Stimulated activated CD4-positive, alpha-beta T cell treated with anti-CD3 and anti-CD28 coated beads, Interleukin-4, amount 100 ng/mL, for 24 hours (primary cell): ENCODE measurements around the gene MAML3.

Experiments used
- DNase-seq: peaks from one replicate; pipeline ENCODE4 v3.0.0-alpha.2; 2020

MAML3 gene

DNA sequence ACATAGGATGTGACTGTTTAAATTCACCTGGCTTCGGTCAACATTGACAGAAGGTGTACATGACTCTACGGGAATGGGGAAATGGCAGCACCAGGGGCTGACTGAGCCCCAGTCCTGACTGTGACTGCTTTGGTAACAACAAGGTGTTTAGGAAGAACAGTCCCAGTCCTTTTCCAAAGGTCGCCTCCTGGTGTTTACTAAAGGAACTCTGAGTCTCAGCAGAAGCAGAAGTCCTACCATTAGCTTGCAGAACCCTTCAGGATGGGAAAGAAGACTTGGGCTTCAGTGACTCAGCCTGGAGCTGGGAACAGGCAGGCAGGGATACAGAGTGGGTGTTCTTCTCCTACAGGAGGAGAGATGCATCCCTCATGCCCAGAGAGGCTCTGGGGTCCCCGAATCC, 385.1 kb downstream of the MAML3 start:
- no peak for DNase-seq

DNA sequence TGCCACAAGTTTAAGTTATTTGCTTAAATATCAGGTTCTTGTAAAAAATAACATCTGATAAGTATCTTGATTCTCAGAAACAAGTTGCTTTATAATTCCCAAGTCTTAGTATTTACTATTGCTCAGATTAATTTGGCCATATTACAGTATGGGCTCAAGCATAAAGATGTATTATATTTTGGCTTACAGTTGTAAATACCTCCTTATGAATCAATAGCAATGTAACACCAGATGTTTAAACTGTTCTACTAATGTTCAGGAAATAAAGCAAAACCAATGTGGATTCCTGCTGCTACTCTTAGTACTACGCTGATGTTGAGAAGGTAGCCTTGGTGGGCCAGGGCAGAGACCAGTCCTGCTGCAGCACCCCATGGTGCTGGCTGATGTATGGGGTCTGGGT, 385.6 kb downstream of the MAML3 start:
- DNase-seq: no peak

DNA sequence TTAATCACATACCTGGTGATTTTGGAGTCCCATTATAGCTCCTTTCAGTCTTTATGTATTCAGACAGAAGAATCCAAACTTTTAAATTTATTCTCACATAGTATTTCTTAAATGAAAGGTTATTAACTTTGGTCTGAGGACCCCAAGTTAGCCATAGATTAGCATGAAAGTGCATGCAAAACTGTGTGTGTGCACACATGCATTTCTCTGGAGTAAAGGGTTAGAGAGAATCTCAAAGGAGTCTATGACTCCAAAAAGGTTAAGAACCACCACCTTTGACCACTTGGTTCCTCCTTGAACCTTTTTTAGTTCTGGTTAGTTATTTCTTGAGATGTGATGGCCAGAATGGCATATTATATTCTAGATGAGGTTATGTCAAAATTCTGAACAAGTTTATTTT, 386.4 kb downstream of the MAML3 start:
- no peak for DNase-seq

DNA sequence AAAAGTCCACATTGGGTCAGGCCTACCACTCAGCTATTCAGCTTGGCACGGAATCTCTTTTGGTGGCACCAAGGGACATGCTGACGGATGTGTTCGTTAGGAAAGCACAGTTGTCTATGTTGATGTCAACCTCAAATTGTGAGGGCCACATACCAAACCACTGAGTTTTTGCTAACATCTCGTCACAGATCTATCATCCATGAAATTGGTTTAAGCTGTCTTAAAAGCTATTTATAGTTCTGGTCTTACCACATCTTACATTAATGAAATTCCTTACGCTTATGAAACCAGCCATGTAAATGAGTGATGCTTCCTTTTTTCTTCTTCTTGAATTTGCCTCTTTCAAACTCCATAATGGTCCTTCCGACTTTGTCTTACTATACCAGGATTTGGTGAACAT, 386.8 kb downstream of the MAML3 start:
- DNase-seq: no peak

DNA sequence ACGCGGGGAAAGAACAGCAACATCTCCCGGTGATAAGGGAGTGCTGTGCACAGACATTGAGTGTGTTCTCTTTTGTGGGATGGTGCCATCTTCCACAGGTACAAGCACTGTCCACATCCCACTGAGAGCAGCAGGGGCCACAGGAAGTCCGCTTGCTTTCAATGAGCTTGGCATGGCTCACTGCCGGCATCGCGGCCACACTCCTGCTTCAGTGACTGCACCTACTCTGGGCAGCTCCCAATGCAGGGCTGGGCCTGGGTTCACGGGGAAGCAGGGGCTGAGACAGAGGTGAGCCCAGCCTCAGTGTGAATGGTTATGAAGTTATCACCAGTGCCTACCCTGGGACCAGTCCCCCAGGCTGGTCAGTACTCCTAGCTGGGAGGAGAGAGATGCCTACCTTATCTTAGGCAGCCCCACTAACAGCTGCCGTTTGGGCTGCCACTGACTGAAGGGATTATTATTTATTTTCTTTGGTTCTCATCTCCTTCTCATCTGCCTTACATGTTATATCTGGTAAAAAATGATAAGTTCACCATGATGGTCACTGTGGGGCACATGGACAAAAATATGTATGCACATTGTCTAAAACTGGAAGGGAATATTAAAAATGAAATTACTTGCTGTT, 389.2 kb downstream of the MAML3 start:
- no peak for DNase-seq

DNA sequence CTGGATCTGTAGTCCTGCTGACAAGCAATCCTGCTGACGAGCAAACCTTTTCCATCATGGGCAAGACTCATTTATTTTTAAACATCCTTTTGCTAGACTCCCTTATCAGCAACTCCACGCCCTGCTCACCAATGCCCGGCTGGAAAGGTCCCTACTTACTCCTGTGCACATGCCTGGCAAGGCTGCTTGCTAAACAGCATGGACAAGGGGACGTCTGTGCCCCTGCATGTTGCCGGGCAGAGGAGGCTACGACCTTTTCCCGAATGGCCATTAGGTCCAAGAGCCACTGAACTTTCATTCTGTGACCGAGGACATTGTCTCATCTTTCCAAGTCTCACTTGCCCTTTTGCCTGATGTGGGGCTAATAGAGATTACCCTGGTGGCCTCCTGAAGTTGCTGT, 389.8 kb downstream of the MAML3 start:
- no peak for DNase-seq

DNA sequence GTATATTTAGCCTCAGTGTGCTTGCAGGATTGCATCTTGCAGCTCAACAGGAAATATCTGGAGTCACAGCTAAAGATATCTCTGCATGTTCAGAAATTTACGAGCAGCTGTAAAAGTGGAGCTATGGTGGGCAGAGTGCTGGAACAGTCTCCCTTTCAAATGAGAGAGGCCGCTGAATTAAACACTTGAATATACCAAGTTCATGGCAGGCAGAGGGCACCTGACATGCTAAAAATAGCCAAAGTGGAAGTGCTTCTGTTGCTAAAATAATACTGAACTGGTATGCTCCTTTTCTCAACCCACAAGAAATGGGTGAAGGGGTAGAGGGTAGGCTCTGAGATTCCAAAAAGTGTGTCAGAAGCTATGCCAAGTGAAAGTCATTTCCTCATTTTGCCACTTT, 390.3 kb downstream of the MAML3 start:
- no peak for DNase-seq

DNA sequence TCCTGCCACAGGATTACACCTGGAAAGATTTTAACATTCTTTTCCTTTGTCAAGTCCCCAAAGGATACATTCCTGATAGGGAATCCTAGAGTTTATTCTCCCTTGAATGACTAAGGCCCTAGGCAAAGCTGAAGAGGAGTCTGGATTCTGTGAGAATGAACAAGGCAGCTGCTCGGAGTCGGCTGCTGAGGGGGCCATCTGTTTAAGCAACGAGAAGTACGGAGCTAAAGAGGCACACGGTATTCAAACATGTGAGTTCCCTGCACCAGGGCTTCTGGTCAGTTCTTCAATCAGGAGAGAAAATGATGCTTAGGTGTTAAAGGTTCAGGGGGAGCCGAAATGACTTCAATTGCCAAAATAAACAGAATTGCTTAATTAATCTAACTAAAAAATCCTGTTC, 390.8 kb downstream of the MAML3 start:
- DNase-seq: no peak

DNA sequence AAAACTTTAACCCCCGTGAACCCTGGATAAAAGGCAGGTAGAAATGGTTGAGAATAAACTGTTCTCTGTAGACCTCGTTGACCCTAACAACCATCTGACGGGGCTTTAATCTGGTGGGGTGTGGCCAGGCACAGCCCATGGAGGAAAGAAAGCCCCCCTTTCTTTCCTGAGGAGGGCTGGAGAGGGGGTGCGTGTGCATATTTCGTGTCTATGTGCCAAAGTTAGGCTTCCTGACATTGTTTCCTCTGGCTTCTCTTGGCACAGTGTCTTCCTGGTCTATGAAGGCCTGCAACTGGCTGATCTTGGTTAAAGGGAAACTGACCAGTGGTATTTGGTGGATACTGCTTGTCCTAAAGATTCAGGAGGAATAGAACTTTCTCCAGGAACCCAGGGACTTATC, 391.3 kb downstream of the MAML3 start:
- no peak for DNase-seq

DNA sequence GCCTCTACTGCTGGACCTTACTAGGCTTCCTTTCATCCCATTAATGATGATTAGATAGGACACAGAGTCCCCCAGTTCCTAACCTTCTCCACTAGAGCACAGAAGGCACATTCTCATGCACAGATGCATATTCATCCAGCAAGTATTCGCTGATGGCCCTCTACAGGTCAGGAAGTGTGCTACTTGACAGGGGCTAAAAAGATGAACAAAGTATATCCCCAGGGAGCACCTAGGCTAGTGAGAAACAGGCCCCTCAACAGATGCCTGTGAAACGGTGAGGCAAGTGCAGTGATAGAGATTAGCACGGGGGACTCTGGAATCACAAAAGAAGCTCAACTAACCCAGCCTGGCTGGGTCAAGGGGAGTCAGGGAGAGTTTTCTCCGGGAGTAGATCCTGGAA, 392.5 kb downstream of the MAML3 start:
- DNase-seq: no peak

DNA sequence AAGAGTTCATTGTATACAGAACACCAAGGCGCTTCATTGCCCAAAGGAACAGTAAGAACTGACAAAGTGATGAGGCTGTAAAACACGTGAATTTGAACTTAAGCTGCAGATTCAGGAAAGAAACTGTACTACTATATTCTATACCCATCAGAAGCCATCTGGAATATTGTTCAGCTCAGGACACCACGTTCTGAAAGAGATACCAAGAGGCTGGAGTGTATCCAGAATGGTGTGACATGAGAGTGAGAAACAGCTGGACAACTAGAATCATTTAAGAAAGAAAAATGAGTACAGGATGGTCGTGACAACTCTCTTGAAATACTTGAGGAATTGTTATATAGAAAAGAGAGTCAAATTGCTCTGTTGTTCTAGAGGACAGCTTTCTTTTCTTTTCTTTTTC, 393.4 kb downstream of the MAML3 start:
- DNase-seq: no peak

DNA sequence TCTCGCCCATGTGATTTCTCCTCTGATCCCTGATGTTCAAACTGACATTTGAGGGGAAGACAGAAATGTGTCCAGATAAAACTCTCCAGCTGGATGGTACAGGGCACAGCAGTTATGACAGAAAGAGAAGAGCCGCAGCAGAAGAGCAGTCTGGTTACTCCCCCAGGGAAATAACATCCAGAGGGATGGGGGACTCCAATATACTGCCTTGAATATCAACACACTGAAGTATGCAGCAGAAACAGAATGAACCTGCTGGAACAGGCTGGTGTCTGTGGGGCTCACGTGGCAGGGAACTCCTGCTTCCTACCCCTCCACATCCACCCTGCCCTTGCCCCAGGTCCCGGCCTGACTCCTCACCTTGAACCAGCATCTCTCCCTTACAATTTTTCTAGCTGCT, 394.9 kb downstream of the MAML3 start:
- no peak for DNase-seq

DNA sequence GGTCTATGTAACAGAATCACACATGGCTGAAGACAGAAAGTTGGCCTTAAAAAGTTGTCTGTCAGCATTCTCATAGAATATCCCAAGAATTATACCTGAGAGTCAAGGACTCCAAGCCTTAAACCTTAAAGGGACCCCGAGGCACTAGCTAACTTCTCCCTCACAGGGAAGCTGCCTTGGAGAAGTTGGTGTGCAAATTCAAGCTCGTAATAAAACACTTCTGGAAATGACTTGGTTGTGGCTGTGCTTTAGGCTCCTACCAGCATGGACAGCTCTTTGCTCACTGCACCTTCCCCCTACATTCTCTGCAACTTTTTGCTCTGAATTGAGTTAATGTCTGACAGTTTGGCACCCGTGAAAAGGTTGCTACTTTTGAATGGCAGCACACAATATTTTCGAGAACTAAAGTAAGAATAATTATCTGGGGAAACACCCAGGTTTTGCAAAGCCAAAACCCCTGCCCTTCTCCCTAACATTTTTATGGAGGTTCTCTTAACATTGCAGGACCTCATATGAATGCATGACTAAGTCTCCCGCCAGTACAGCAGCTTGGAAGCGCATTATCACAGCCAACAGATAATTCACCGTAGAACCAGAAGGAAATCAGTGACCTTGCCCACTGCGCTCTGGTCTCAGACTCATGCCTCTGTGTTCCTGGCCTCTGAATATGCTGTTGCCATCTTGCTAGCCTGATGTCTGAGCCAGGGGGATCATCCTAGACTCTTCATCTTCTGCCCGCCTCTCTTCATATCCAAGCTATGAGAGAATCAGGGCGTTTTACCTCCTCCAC, 397.4 kb downstream of the MAML3 start:
- DNase-seq: no peak

DNA sequence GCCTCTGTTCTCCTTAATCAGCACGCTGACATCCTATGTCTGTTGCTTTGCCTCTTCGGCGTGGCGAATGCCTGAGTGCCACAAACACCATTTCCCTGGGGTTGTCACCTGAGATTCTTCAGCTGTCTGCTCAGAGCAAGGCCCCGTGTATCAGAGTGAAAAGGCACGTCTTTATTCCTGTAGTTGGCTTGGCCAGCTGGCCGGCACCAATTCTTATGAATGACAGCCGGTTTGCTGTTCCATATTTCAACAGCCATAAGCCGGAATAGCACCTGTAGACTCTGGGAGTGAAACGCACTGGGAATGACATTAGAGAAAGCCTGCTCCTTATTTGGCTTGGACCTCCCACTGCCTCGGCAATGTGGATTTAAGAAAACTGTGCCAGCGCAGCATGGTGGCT, 399.0 kb downstream of the MAML3 start:
- no peak for DNase-seq

DNA sequence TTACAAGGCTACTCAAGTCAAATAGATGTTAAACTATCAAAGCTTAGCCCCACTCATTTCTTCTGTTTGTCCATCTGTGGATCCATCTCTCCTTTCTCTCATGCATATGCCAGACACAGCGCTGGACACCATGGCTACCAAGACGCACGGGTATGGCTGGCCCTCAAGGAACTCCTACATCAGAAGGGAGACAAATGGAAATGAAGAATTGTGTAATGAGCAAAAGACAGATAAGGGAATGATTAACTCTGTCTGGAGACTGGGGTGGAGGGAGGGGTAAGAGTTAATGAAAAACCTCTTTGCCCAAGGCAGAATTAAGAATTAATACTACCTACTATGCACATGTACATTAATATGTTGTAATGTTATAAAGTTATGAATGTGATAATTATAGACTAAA, 400.3 kb downstream of the MAML3 start:
- no peak for DNase-seq

DNA sequence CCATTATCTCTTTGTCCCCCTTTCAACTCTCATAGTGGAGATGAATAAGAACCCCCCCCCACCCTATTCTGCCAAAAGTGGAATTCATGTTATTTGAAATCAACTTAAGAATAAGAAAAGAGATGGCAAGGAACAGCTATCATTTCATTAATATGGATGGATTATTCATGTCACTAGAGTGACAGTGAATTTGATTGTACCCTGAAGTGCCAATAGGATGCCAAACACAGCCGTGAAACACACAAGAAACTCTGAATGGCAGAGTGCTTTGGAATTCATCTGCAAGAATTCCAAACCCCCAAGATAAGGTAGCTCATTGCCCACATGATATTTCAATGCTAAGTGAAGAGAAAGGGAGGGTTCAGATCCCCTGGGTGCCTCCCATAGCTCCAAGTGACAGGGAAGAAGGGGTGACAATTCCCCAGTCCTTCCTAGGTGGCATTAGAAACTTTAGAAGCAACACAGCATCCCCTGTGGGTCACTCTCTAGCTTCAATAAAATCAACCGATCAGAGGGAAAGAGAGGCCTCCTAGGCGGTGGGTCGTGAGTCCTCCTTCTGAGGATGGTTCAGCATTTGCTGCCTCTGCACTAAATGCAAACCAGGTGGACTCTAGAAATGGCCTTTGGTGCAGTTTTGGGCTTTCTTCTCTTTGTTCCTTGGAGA, 404.0 kb downstream of the MAML3 start:
- DNase-seq: no peak

DNA sequence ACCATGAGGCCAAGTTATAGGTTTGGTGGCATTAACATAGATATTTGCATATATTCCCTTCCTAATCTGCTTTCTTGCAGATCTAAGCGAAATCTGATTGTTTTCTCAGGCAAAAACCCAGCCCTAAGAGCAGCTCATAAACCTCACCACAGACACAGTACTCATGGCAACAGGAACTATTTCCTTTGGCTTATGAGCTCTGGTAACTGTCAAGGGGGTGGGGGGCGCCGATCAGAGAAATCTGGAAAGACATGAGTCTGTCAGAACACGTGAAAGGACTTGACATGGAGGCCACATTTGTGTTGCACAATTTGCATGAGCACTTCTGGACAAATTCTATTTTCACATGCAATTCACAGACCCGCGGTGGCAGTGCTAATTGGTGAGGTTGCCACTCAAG, 404.6 kb downstream of the MAML3 start:
- DNase-seq: no peak

DNA sequence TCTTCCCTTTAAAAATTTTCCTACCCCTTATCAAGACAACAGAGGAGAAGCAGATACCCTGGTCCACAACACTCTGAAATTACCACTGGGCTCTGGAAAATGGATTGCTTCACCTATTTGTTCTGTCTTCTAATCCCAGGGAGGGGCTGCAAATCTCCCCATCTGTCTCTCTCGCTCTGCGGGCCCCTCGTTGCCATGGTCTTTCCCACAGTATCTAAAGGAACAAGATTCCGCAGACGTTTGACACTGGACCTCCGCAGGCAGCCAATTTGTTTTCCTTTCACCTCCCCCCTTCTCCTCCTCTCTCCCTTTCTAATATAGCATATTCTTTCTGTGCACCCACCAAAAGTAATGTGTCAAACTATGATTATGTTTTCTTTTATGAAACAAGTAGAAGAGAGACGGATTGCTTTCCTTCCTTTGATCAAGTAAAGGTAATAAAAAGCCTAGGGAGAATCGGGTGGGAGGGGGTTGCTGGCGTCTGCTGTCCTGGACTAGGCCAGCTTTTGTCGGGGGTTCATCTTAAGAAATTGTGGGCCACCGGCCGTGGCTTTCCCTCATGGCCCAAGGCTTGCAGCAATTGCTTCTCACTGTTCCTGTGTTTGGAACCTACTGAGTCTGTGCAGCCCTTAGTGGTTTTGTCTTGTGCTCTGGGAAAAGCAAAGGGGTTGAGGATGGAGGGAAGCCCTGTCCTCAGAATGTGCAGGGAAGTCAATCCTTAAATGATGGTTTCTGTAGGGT, 407.4 kb downstream of the MAML3 start:
- DNase-seq: no peak

DNA sequence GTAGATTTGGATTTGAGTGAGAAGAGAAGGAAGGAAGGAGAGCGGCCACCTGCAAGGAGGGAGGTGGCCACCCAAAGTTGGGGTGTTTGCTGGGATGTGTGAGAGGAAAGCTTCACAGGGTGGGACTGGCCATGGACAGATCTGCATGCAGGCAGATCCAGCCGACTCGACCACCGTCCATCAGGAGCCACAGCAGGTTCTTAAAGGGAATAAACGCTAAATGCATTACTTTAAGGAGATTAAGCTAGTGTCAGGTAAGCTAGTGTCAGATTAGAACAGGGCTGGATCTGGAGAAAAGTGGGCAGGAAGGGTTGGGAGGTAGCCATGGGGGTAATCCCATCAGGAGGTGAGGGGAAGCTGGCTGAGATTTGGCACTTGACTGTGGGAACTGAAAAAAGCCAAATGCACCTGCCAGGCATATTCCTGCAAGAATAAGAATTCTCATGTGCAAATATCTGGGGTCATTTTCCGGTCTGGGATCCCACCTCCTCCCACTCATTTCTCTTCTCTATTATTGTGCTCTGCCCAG, 408.8 kb downstream of the MAML3 start:
- no peak for DNase-seq

DNA sequence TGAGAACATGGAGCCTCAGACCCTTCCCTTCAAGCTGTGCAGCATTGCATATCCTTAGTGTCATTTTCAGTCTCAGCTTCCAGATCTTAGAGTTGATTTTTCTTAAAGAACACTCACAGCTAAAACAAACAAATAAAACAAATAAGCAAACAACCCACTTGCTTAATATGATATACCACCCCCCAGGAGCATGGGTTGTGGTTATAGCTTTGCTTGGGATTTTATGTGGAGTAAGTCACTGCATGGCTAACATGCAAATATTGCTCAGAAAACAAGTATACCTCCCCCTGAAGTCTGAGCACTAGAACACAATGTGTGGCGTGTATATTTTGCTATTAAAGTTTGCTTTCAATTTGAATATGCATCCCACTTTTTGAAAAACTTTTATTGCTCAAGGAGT, 409.8 kb downstream of the MAML3 start:
- no peak for DNase-seq

DNA sequence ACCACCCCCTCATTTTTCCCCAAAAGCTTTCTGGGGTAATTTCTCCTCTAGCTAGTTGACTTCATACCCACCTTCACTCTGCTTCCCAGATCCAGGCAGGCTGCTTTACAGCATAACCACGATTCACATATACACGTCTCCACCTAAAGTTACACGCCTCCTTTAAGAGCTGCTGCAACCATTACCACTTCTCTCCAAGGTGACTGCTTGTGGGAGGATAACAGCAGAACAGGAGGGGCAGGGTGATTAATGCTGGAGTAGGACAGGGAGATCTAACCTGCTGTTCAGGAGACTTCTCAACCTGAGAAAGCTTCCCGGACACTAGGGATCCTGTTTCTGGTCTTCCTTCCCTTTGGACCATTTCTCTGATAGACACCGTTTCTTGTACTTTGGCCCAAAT, 411.0 kb downstream of the MAML3 start:
- DNase-seq: no peak

DNA sequence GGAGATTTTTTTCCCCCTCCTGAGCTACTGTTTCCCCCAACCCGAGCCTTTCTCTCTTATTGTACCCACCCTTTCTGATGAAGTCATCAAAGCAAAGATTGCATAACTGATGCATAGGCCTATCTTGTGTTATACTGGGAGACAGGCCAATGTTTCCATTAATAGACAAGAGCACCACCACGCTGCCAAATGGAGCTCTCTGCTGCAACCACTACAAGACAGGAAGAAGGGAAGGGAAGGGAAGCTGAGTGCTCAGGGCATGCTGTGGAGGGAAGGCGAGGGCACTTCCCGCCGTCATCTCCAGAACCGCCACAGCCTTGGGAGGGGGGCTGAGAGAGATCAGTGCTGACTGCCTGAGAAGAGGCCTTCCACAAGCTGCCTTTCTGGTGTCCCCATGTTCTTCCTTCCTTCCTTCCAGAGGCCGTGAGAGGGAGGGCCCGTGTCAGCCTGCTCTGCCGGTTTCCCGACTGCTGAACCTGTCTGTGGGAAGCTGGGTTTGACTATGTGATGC, 413.4 kb downstream of the MAML3 start:
- DNase-seq: no peak

DNA sequence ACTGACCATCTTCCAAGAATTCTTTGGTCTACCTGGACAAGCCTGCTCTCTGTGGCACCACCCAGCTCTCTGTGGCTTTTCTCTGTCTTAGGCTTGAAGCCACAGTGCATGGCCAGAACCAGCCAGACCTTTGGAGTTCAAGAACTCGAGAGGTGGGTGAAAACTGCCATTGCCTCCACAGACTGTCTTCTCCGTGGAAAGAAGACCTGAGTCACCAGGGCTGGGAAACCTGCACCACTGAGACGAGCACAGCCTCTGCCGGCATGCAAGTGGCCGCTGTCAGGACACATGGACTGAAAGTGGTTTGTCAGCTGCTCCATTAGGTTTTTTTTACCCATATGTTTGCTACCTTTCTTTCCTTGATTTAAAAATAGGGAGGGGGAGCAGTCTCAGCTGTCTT, 413.9 kb downstream of the MAML3 start:
- DNase-seq: no peak
